OCI-LY7 (cell line): ENCODE results near the gene JAM3. TPM values are rescaled to one million over a fixed set of nuclear protein-coding genes. Genes with fewer than 3 reads are reported as not detected.
"Not testable (repeated sequence)": the region's sequence is repeated elsewhere in the genome, so short reads cannot be mapped to it uniquely, and the experiment has no call there.

Experiments used
- BruUV-seq: library from RNA; stranded (reverse); fragments of 400-500 nt; replicated peaks from 2 replicates; lab custom pipeline; 2021; lab: Mats Ljungman, UMichigan
- CTCF ChIA-PET: fragments of 300-600 bp; sonication (Branson Sonifier 250); formaldehyde crosslinking; loops from one replicate; lab custom pipeline; 2022; ENCODE audit warnings: antibody characterized with exemption; ENCODE audit not compliant: unreplicated experiment; lab: Charles Lee
- POLR2A ChIA-PET: fragments of 300-600 bp; sonication (Branson Sonifier 250); formaldehyde crosslinking; loops from one replicate; lab custom pipeline; 2022; ENCODE audit warnings: antibody characterized with exemption; lab: Charles Lee
- DNase-seq: peaks from one replicate; pipeline ENCODE4 v3.0.0-alpha.2; 2015; ENCODE audit warnings: low spot score
- H2AFZ ChIP-seq: fragments of 200-600 bp; sonication (generic), shearing (Covaris generic); 2 replicates; pipeline ENCODE4 v1.6.1; 2014; ENCODE audit warnings: mild to moderate bottlenecking, antibody characterized with exemption, low read length, moderate library complexity
- H3K27ac ChIP-seq: fragments of 200-600 bp; sonication (generic); 2 replicates; pipeline ENCODE4 v1.5.1; 2014; ENCODE audit warnings: mixed run types, low read depth, mild to moderate bottlenecking, moderate library complexity, low read length, inconsistent platforms; ENCODE audit not compliant: poor library complexity, severe bottlenecking
- H3K36me3 ChIP-seq: fragments of 200-600 bp; sonication (generic); 2 replicates; pipeline ENCODE4 v1.6.1; 2014; ENCODE audit warnings: mild to moderate bottlenecking, antibody characterized with exemption, low read length, moderate library complexity, mixed read lengths; ENCODE audit not compliant: insufficient read depth
- H3K4me1 ChIP-seq: fragments of 200-600 bp; sonication (generic); 2 replicates; pipeline ENCODE4 v1.5.1; 2014; ENCODE audit warnings: mild to moderate bottlenecking, low read length; ENCODE audit not compliant: insufficient read depth, poor library complexity, severe bottlenecking
- H3K4me2 ChIP-seq: fragments of 200-600 bp; sonication (generic); 2 replicates; pipeline ENCODE4 v1.6.1; 2014; ENCODE audit warnings: mild to moderate bottlenecking, low read length
- H3K4me3 ChIP-seq: fragments of 200-600 bp; sonication (generic); 2 replicates; pipeline ENCODE4 v1.5.1; 2014; ENCODE audit warnings: mild to moderate bottlenecking, low read depth, low read length; ENCODE audit not compliant: poor library complexity, severe bottlenecking
- H3K79me2 ChIP-seq: fragments of 200-600 bp; sonication (generic); 2 replicates; pipeline ENCODE4 v1.6.1; 2016; ENCODE audit warnings: low read depth, mild to moderate bottlenecking, low read length, moderate library complexity, mixed read lengths; ENCODE audit not compliant: insufficient read depth
- H3K9me2 ChIP-seq: fragments of 200-600 bp; sonication (generic); 2 replicates; pipeline ENCODE4 v1.6.1; 2016; ENCODE audit warnings: mild to moderate bottlenecking, low read length, mixed read lengths; ENCODE audit not compliant: insufficient read depth
- H3K9me3 ChIP-seq: fragments of 200-600 bp; sonication (generic); 2 replicates; pipeline ENCODE4 v1.6.1; 2014; ENCODE audit warnings: mild to moderate bottlenecking, mixed run types, low read length, mixed read lengths
- H4K20me1 ChIP-seq: fragments of 200-600 bp; sonication (generic); 2 replicates; pipeline ENCODE4 v1.6.1; 2014; ENCODE audit warnings: mild to moderate bottlenecking, antibody characterized with exemption, low read length, moderate library complexity, mixed read lengths; ENCODE audit not compliant: insufficient read depth
- CTCF ChIP-seq: fragments of 200-600 bp; sonication (generic); conservative IDR thresholded peaks from 2 replicates; pipeline ENCODE4 v1.5.1; 2014; ENCODE audit warnings: mild to moderate bottlenecking, antibody characterized with exemption, low read length, moderate library complexity, mixed read lengths
- EZH2phosphoT487 ChIP-seq: fragments of 200-600 bp; sonication (generic); IDR thresholded peaks from 2 replicates; pipeline ENCODE4 v1.6.1; 2018; ENCODE audit warnings: low read depth, borderline replicate concordance, mild to moderate bottlenecking, mixed run types, antibody characterized with exemption, low read length, moderate library complexity, mixed read lengths
- intact Hi-C: fragments of 100-400 bp; cut with micrococcal nuclease; formaldehyde crosslinking; loops from one replicate; pipeline ENCODE4 v1.10.0; 2022; ENCODE audit not compliant: unreplicated experiment
- total RNA-seq, 2 experiments: library from RNA; depleted of rRNA in 1 of 2; stranded (reverse); fragments of >200 nt in 1 of 2; shearing (Covaris generic) in 1 of 2; gene quantifications; 2 replicates each; pipeline ENCODE4 v1.2.3, GENCODE V29; 2014 to 2022

Gene JAM3
- total RNA-seq, 2 experiments from 2014 or later: not detected

- H3K79me2 ChIP-seq: no peaks in the 10 kb centered on the region
These were observed 10.4 kb downstream of the JAM3 start for GRCh38 chr11:134079317-134079716.

GRCh38 chr11:134081258-134081657 is 12.4 kb downstream of the JAM3 start:
- POLR2A ChIA-PET, CTCF ChIA-PET, H3K4me1 ChIP-seq, H4K20me1 ChIP-seq, H3K4me3 ChIP-seq, H3K27ac ChIP-seq, H3K36me3 ChIP-seq, H3K4me2 ChIP-seq, H3K79me2 ChIP-seq, BruUV-seq, DNase-seq, H3K9me2 ChIP-seq, H2AFZ ChIP-seq, intact Hi-C loops, H3K9me3 ChIP-seq: not testable (repeated sequence)

More at GRCh38 chr11:134079317-134079716, 10.4 kb downstream of the JAM3 start:
- no peaks in the 10 kb centered on the region for H4K20me1 ChIP-seq
- no peak overlapping the region for H2AFZ ChIP-seq
- POLR2A ChIA-PET: interaction anchor here (0.6 kb wide), 1 partner anchor 1975 kb away, joined by 3 read pairs; no protein-coding TSS in a partner anchor
- CTCF ChIA-PET: no interaction called here
- H3K4me3 ChIP-seq: no peak overlapping the region
- H3K36me3 ChIP-seq: no peaks in the 10 kb centered on the region
- H3K4me1 ChIP-seq: no peaks in the 10 kb centered on the region
- intact Hi-C loops: no loop called here
- no TSS peak for BruUV-seq
- DNase-seq: no peak
- TF ChIP-seq EZH2phosphoT487 (no peak), CTCF (no peak)
- no peaks in the 10 kb centered on the region for H3K9me2 ChIP-seq
- no peak overlapping the region for H3K27ac ChIP-seq
- no peaks in the 10 kb centered on the region for H3K9me3 ChIP-seq
- no peak overlapping the region for H3K4me2 ChIP-seq

GRCh38 chr11:134082990-134083389 is 14.1 kb downstream of the JAM3 start:
- H3K4me3 ChIP-seq: no peak overlapping the region
- no peaks in the 10 kb centered on the region for H3K79me2 ChIP-seq
- no peaks in the 10 kb centered on the region for H3K36me3 ChIP-seq
- H3K9me3 ChIP-seq: no peaks in the 10 kb centered on the region
- H3K4me1 ChIP-seq: no peaks in the 10 kb centered on the region
- intact Hi-C loops: no loop called here
- CTCF ChIA-PET: no interaction called here
- no peaks in the 10 kb centered on the region for H4K20me1 ChIP-seq
- H3K27ac ChIP-seq: no peak overlapping the region
- DNase-seq: no peak
- H2AFZ ChIP-seq: no peak overlapping the region
- POLR2A ChIA-PET: no interaction called here
- H3K9me2 ChIP-seq: no peaks in the 10 kb centered on the region
- no peak for TF ChIP-seq CTCF
- TF ChIP-seq EZH2phosphoT487: no peak
- no TSS peak for BruUV-seq
- no peak overlapping the region for H3K4me2 ChIP-seq
